ENCODE measurements around the gene HES3.

- TF ChIP-seq, protein P1, sequence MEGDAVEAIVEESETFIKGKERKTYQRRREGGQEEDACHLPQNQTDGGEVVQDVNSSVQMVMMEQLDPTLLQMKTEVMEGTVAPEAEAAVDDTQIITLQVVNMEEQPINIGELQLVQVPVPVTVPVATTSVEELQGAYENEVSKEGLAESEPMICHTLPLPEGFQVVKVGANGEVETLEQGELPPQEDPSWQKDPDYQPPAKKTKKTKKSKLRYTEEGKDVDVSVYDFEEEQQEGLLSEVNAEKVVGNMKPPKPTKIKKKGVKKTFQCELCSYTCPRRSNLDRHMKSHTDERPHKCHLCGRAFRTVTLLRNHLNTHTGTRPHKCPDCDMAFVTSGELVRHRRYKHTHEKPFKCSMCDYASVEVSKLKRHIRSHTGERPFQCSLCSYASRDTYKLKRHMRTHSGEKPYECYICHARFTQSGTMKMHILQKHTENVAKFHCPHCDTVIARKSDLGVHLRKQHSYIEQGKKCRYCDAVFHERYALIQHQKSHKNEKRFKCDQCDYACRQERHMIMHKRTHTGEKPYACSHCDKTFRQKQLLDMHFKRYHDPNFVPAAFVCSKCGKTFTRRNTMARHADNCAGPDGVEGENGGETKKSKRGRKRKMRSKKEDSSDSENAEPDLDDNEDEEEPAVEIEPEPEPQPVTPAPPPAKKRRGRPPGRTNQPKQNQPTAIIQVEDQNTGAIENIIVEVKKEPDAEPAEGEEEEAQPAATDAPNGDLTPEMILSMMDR (IDR thresholded peaks at IDR 0.05; ENCODE audit: low read depth, low read length) = no peak
- TF ChIP-seq EZH2phosphoT487 (IDR thresholded peaks at IDR 0.05; ENCODE audit: low read depth) = no peak
These were observed 28.9 kb downstream of the HES3 start for GRCh38 chr1:6272868-6273267.

All from OCI-LY3 (cell line).